K562 (cell line): ENCODE results near the gene DAD1. TPM values are rescaled to one million over a fixed set of nuclear protein-coding genes. Genes with fewer than 3 reads are reported as not detected.

Experiments used
- ARID2 ChIP-seq: fragments of 450-650 bp; IDR thresholded peaks from 2 replicates; pipeline ENCODE4 v1.6.1; 2017; ENCODE audit warnings: antibody characterized with exemption, mild to moderate bottlenecking
- ATF7 ChIP-seq: fragments of 450-650 bp; IDR thresholded peaks from 2 replicates; pipeline ENCODE4 v1.7.1; 2014; ENCODE audit warnings: mild to moderate bottlenecking, moderate library complexity
- CREM ChIP-seq: IDR thresholded peaks from 2 replicates; pipeline ENCODE4 v1.6.1; 2014; ENCODE audit warnings: antibody characterized with exemption, low read depth
- FOXA3 ChIP-seq, 2 experiments: fragments of 450-650 bp in 1 of 2; sonication (generic) in 1 of 2; formaldehyde crosslinking; IDR thresholded peaks in 1 of 2; conservative IDR thresholded peaks in 1 of 2; 2 replicates each; pipeline versions ENCODE4 v1.4.0 to v1.8.0; 2020 to 2022; ENCODE audit warnings: mild to moderate bottlenecking in 2 of 2, missing genetic modification reagents in 1 of 2
- GATAD2A ChIP-seq: fragments of 450-650 bp; IDR thresholded peaks from 2 replicates; pipeline ENCODE4 v1.6.1; 2017
- HES1 ChIP-seq: fragments of 450-650 bp; IDR thresholded peaks from 2 replicates; pipeline ENCODE4 v1.6.1; 2016; ENCODE audit warnings: low read depth, mild to moderate bottlenecking, moderate library complexity
- KDM4B ChIP-seq, 2 experiments: fragments of 450-650 bp in 1 of 2; sonication (generic) in 1 of 2; IDR thresholded peaks; 2 replicates each; pipeline ENCODE4 v1.6.1; 2016 to 2017; ENCODE audit warnings: borderline replicate concordance in 2 of 2, antibody characterized with exemption in 1 of 2, low read depth in 1 of 2, mild to moderate bottlenecking in 1 of 2
- MAZ ChIP-seq, 2 experiments: fragments of 450-650 bp in 1 of 2; sonication (generic) in 1 of 2; formaldehyde crosslinking; IDR thresholded peaks in 1 of 2; conservative IDR thresholded peaks in 1 of 2; 2 replicates each; pipeline versions ENCODE4 v1.4.0 to v1.5.0; 2020; ENCODE audit warnings: mild to moderate bottlenecking in 1 of 2, missing genetic modification reagents in 1 of 2
- NRF1 ChIP-seq, 2 experiments: fragments of 450-650 bp; IDR thresholded peaks in 1 of 2; conservative IDR thresholded peaks in 1 of 2; 2 replicates each; pipeline ENCODE4 v1.6.1; 2014; ENCODE audit warnings: mild to moderate bottlenecking in 2 of 2
- PHF8 ChIP-seq: fragments of 200-600 bp; sonication (generic); IDR thresholded peaks from 2 replicates; pipeline ENCODE4 v1.6.1; 2012; ENCODE audit warnings: mixed run types, mild to moderate bottlenecking, inconsistent platforms, low read length, moderate library complexity, borderline replicate concordance
- POLR2B ChIP-seq: fragments of 450-650 bp; IDR thresholded peaks from 2 replicates; pipeline ENCODE4 v1.6.1; 2018; ENCODE audit warnings: low read depth; ENCODE audit not compliant: partially characterized antibody
- SIX5 ChIP-seq, 2 experiments: IDR thresholded peaks; 2 replicates each; pipeline ENCODE4 v1.6.1; 2011; ENCODE audit warnings: low read length in 2 of 2, borderline replicate concordance in 1 of 2, low read depth in 1 of 2, mild to moderate bottlenecking in 1 of 2, moderate library complexity in 1 of 2; ENCODE audit not compliant: insufficient read depth in 1 of 2
- TFAP4 ChIP-seq: sonication (generic); formaldehyde crosslinking; IDR thresholded peaks from 2 replicates; pipeline ENCODE4 v1.8.0; 2022; ENCODE audit warnings: missing genetic modification reagents, mild to moderate bottlenecking, moderate library complexity, borderline replicate concordance
- TSHZ1 ChIP-seq: fragments of 250-450 bp; sonication (Bioruptor Pico); IDR thresholded peaks from 2 replicates; pipeline ENCODE4 v1.4.0; 2020; ENCODE audit warnings: mild to moderate bottlenecking, moderate library complexity
- USF2 ChIP-seq: sonication (generic); formaldehyde crosslinking; IDR thresholded peaks from 2 replicates; pipeline ENCODE4 v1.5.0; 2020; ENCODE audit warnings: missing genetic modification reagents
- ZBTB7A ChIP-seq: IDR thresholded peaks from 2 replicates; pipeline ENCODE4 v1.6.1; 2011; ENCODE audit warnings: low read depth, mild to moderate bottlenecking, low read length, moderate library complexity, borderline replicate concordance; ENCODE audit not compliant: control insufficient read depth
- ZFX ChIP-seq: sonication (generic); formaldehyde crosslinking; IDR thresholded peaks from 2 replicates; pipeline ENCODE4 v1.8.0; 2022; ENCODE audit warnings: mild to moderate bottlenecking, missing genetic modification reagents, moderate library complexity
- ZNF274 ChIP-seq: IDR thresholded peaks from 2 replicates; pipeline ENCODE4 v1.6.1; 2011; ENCODE audit warnings: low read depth, mild to moderate bottlenecking, low read length, moderate library complexity, borderline replicate concordance
- ZNF347 ChIP-seq: fragments of 450-650 bp; formaldehyde crosslinking; IDR thresholded peaks from 2 replicates; pipeline ENCODE4 v1.4.0; 2020; ENCODE audit warnings: low read depth, mild to moderate bottlenecking, moderate library complexity
- ZNF584 ChIP-seq: fragments of 200-800 bp; sonication (Bioruptor generic); IDR thresholded peaks from 2 replicates; pipeline ENCODE4 v1.6.1; 2016; ENCODE audit warnings: low read depth, mild to moderate bottlenecking, missing genetic modification characterization, missing compliant biosample characterization
- polyA plus RNA-seq, 8 experiments: library from polyadenylated mRNA; depleted of rRNA in 4 of 8; stranded (reverse) in 5 of 8; unstranded in 3 of 8; fragments of >200 nt; fragmentation: Nextera tagmentation in 2 of 8; fragmentation: Illumina TruSeq in 1 of 8; extraction: Ambion mirVana in 2 of 8; extraction: Trizol in 1 of 8; gene quantifications; 2 replicates each; pipeline versions ENCODE4 v1.2.1 to v1.2.3, GENCODE V29; 2011 to 2014; ENCODE audit warnings: inconsistent platforms in 1 of 8, missing spikeins in 1 of 8
- total RNA-seq, 7 experiments: library from RNA; depleted of rRNA in 6 of 7; stranded (reverse); fragments of >200 nt in 6 of 7; fragmentation: Illumina TruSeq in 2 of 7; extraction: Trizol in 2 of 7; gene quantifications; 2 replicates each; pipeline versions ENCODE4 v1.2.1 to v1.2.3, GENCODE V29; 2011 to 2021; ENCODE audit warnings: low replicate concordance in 1 of 7

The DAD1 gene
- total and polyA plus RNA-seq, 9 of the 15 experiments (the other 6 are each of a cell fraction or from before 2014, with no cell fraction given) = 104 to 617 (median 222) TPM

- TF ChIP-seq ZNF584 (CRISPR knock-in tag) (no peak), GATAD2A (peak; percentile 4; the same call in 1 of the 2 replicates), ZBTB7A (peak; percentile 54; the same call in 1 of the 2 replicates), SIX5 (IDR thresholded peaks at IDR 0.05; ENCODE audit: borderline replicate concordance in 1 of 2, insufficient read depth in 1 of 2, low read depth in 1 of 2, low read length in 2 of 2) (no peak), KDM4B (IDR thresholded peaks at IDR 0.05; ENCODE audit: borderline replicate concordance in 2 of 2, low read depth in 1 of 2) (no peak), MAZ (CRISPR knock-in tag; conservative IDR thresholded peaks at IDR 0.05 in 1 of 2, IDR thresholded peaks at IDR 0.05 in 1 of 2) (no peak), FOXA3 (CRISPR knock-in tag; conservative IDR thresholded peaks at IDR 0.05 in 1 of 2, IDR thresholded peaks at IDR 0.05 in 1 of 2) (0 out of 4 replicates have a peak, but pooled peaks of 1 of the 2 experiments have one; percentile 24), NRF1 (conservative IDR thresholded peaks at IDR 0.05 in 1 of 2, IDR thresholded peaks at IDR 0.05 in 1 of 2) (peak in 1 of 2 experiments; percentile 45; a peak in 2 of 4 replicates), ATF7 (peak; percentile 42), CREM (peak; percentile 61), TFAP4 (CRISPR knock-in tag) (peak; percentile 95), ARID2 (no peak), ZNF274 (no peak), ZNF347 (CRISPR knock-in tag) (no peak), TSHZ1 (no peak), HES1 (no peak), USF2 (CRISPR knock-in tag) (peak; percentile 52), POLR2B (peak; percentile 58), PHF8 (peak; percentile 55; the same call in 1 of the 2 replicates), ZFX (CRISPR knock-in tag) (peak; percentile 37)
Observed at GRCh38 chr14:22598099-22598895, 9.3 kb upstream of the DAD1 start, which contains the start of gene ABHD4 (continued).
